Astrocyte (in vitro differentiated cells and primary cell): ENCODE measurements around the gene ARHGAP40. TPM values are rescaled to one million over a fixed set of nuclear protein-coding genes. Genes with fewer than 3 reads are reported as not detected.

ENCODE experiments used
- DNase-seq: peaks from one replicate; pipeline ENCODE4 v3.0.0-alpha.2; 2010; ENCODE audit warnings: low read depth
- FAIRE-seq: peaks from 2 replicates; lab custom pipeline; 2011; peaks lifted over from hg19 to GRCh38; lab: Jason Lieb, UNC
- H2AFZ ChIP-seq: 2 replicates; pipeline ENCODE4 v1.6.0; 2012; ENCODE audit warnings: low read depth, low read length, inconsistent platforms
- H3K27ac ChIP-seq: 2 replicates; pipeline ENCODE4 v1.5.1; 2011; ENCODE audit warnings: low read depth, low read length, inconsistent platforms
- H3K27me3 ChIP-seq: 2 replicates; pipeline ENCODE4 v1.6.0; 2011; ENCODE audit warnings: low read length, inconsistent platforms; ENCODE audit not compliant: insufficient read depth
- H3K36me3 ChIP-seq: 2 replicates; pipeline ENCODE4 v1.5.1; 2011; ENCODE audit warnings: low read length, inconsistent platforms; ENCODE audit not compliant: insufficient read depth
- H3K4me1 ChIP-seq: 2 replicates; pipeline ENCODE4 v1.5.1; 2011; ENCODE audit warnings: low read length, inconsistent platforms; ENCODE audit not compliant: insufficient read depth
- H3K4me2 ChIP-seq: 2 replicates; pipeline ENCODE4 v1.6.0; 2012; ENCODE audit warnings: low read length, inconsistent platforms
- H3K4me3 ChIP-seq: 2 replicates; pipeline ENCODE4 v1.5.1; 2011; ENCODE audit warnings: low read depth, mild to moderate bottlenecking, low read length, inconsistent platforms; ENCODE audit not compliant: insufficient read depth
- H3K79me2 ChIP-seq: 2 replicates; pipeline ENCODE4 v1.6.0; 2012; ENCODE audit warnings: mild to moderate bottlenecking, low read length, inconsistent platforms; ENCODE audit not compliant: insufficient read depth
- H3K9ac ChIP-seq: 2 replicates; pipeline ENCODE4 v1.6.0; 2012; ENCODE audit warnings: mild to moderate bottlenecking, low read length, inconsistent platforms
- H3K9me3 ChIP-seq: 2 replicates; pipeline ENCODE4 v1.5.1; 2012; ENCODE audit warnings: low read depth, mild to moderate bottlenecking, low read length, inconsistent platforms; ENCODE audit not compliant: insufficient read depth
- H4K20me1 ChIP-seq: 2 replicates; pipeline ENCODE4 v1.6.0; 2012; ENCODE audit warnings: low read length, inconsistent platforms; ENCODE audit not compliant: insufficient read depth
- H3K27ac Mint-ChIP-seq: one replicate; pipeline ENCODE4 v1.8.0; 2021; ENCODE audit warnings: mild to moderate bottlenecking, mixed read lengths; ENCODE audit not compliant: unreplicated experiment
- H3K27me3 Mint-ChIP-seq: one replicate; pipeline ENCODE4 v1.8.0; 2021; ENCODE audit warnings: low read depth, mixed read lengths; ENCODE audit not compliant: unreplicated experiment
- H3K36me3 Mint-ChIP-seq: one replicate; pipeline ENCODE4 v1.8.0; 2021; ENCODE audit warnings: low read depth, mixed read lengths; ENCODE audit not compliant: unreplicated experiment
- H3K4me1 Mint-ChIP-seq: one replicate; pipeline ENCODE4 v1.8.0; 2021; ENCODE audit warnings: low read depth, mixed read lengths; ENCODE audit not compliant: unreplicated experiment
- H3K4me3 Mint-ChIP-seq: one replicate; pipeline ENCODE4 v1.8.0; 2021; ENCODE audit warnings: mild to moderate bottlenecking, moderate library complexity, mixed read lengths; ENCODE audit not compliant: unreplicated experiment
- H3K9me3 Mint-ChIP-seq: one replicate; pipeline ENCODE4 v1.8.0; 2021; ENCODE audit warnings: mild to moderate bottlenecking, mixed read lengths; ENCODE audit not compliant: unreplicated experiment
- EZH2 ChIP-seq: IDR thresholded peaks from 2 replicates; pipeline ENCODE4 v1.6.1; 2012; ENCODE audit warnings: mild to moderate bottlenecking, low read length, inconsistent platforms; ENCODE audit not compliant: insufficient read depth
- total RNA-seq: library from RNA; stranded (reverse); gene quantifications from 2 replicates; pipeline ENCODE4 v1.2.1, GENCODE V29; 2021
- TF ChIP-seq, protein P1 (sequence below): IDR thresholded peaks from 2 replicates; pipeline ENCODE4 v1.5.1; 2011; ENCODE audit warnings: low read depth, mild to moderate bottlenecking, inconsistent platforms, low read length, moderate library complexity; ENCODE audit not compliant: insufficient read depth

Gene ARHGAP40
- total RNA-seq, 1 donor from 2014 or later: 0.27 TPM

DNA sequence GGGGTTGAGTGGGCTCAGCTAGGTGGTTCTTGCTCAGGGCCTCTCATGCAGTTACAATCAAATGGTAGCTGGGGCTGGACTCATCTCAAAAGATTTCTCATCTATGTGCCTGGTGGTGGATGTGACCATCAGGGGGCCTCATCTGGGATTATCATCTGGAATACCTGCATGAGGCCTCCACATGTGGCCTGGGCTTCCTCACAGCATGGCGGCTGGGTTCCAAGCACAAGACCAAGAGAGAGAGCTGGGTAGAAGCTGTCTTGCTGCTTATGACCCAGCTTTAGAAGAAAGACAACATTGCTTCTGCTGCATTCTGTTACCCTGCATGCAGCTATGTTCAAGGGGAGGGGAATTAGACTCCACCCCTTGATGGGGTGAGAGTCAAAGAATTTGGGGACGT is 22.5 kb downstream of the ARHGAP40 start:
- H3K4me1 ChIP-seq: no peaks in the 10 kb centered on the region
- H3K36me3 ChIP-seq: no peaks in the 10 kb centered on the region
- TF ChIP-seq, protein P1, sequence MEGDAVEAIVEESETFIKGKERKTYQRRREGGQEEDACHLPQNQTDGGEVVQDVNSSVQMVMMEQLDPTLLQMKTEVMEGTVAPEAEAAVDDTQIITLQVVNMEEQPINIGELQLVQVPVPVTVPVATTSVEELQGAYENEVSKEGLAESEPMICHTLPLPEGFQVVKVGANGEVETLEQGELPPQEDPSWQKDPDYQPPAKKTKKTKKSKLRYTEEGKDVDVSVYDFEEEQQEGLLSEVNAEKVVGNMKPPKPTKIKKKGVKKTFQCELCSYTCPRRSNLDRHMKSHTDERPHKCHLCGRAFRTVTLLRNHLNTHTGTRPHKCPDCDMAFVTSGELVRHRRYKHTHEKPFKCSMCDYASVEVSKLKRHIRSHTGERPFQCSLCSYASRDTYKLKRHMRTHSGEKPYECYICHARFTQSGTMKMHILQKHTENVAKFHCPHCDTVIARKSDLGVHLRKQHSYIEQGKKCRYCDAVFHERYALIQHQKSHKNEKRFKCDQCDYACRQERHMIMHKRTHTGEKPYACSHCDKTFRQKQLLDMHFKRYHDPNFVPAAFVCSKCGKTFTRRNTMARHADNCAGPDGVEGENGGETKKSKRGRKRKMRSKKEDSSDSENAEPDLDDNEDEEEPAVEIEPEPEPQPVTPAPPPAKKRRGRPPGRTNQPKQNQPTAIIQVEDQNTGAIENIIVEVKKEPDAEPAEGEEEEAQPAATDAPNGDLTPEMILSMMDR: no peak
- Mint-ChIP-seq H3K9me3 (no peaks in the 10 kb centered on the region), H3K27ac (no peak overlapping the region), H3K36me3 (no peaks in the 10 kb centered on the region), H3K4me1 (peaks cover 3% of the 10 kb centered on the region), H3K27me3 (no peaks in the 10 kb centered on the region), H3K4me3 (no peak overlapping the region)
- H3K9ac ChIP-seq: no peak overlapping the region
- H4K20me1 ChIP-seq: no peaks in the 10 kb centered on the region
- DNase-seq (no peak), FAIRE-seq (no peak)
- H3K9me3 ChIP-seq: no peaks in the 10 kb centered on the region
- no peaks in the 10 kb centered on the region for H3K79me2 ChIP-seq
- no peak overlapping the region for H3K4me2 ChIP-seq
- H2AFZ ChIP-seq: no peak overlapping the region
- H3K4me3 ChIP-seq: no peak overlapping the region
- peaks cover 28% of the 10 kb centered on the region for H3K27me3 ChIP-seq
- H3K27ac ChIP-seq: no peak overlapping the region

DNA sequence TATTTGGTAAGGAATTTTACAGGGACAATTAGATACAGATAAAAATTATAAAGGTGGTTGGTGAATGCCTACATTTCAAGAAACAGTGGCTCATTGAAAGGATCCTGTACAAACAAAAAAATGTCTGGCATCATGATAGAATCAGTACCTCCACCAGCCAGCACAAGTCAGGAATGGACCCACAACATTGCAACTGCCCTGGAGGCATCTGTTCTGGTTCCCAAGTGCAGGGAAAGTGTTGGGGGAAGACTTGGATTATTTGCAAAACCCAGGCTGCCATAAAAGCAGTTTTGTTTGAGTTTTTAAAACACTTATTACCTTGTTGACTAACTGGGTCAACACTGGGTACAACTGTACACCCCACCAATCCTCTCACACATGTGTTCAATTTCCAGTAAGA is 24.3 kb downstream of the ARHGAP40 start:
- no peak for TF ChIP-seq EZH2
- TF ChIP-seq, protein P1: no peak
- H3K4me2 ChIP-seq: no peak overlapping the region
- H3K27ac ChIP-seq: no peak overlapping the region
- peaks cover 10% of the 10 kb centered on the region for H3K27me3 ChIP-seq
- Mint-ChIP-seq H3K27me3 (no peaks in the 10 kb centered on the region), H3K36me3 (no peaks in the 10 kb centered on the region), H3K27ac (no peak overlapping the region), H3K4me3 (no peak overlapping the region), H3K4me1 (peaks cover 3% of the 10 kb centered on the region), H3K9me3 (no peaks in the 10 kb centered on the region)
- no peak overlapping the region for H2AFZ ChIP-seq
- H3K36me3 ChIP-seq: no peaks in the 10 kb centered on the region
- no peaks in the 10 kb centered on the region for H4K20me1 ChIP-seq
- FAIRE-seq (no peak), DNase-seq (no peak)
- H3K79me2 ChIP-seq: no peaks in the 10 kb centered on the region
- no peaks in the 10 kb centered on the region for H3K9me3 ChIP-seq
- H3K9ac ChIP-seq: no peak overlapping the region
- H3K4me1 ChIP-seq: no peaks in the 10 kb centered on the region
- H3K4me3 ChIP-seq: no peak overlapping the region

DNA sequence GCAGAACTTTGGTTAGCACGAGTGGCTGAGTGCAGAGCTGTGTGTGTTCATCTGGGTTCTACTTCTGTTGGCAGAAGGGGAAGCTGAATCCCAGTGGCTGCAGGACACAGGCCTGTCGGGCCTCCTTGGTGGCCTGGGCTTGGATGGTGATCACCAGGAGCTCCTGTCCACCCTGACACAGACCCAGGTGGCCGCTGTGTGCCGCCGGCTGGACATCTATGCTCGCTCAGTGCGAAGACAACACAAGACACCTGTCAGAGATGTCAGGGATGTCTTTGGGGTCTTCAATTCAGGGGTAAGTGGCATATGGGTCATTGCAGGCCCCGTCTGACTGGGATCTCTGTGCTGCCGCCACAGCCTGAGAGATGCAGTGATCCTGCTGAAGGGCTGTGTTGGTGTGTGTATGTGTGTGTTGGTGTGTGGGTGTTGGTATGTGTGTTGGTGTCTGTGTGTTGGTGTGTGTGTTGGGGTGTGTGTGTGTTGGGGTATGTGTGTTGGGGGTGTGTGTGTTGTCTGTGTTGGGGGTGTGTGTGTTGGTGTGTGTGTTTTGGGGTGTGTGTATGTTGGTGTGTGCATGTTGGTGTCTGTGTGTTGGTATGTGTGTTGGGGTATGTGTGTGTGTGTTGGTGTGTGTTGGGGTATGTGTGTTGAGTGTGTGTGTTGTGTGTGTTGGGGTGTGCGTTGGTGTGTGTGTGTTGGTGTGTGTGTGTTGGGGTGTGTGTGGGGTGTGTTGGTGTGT is 25.5 kb downstream of the ARHGAP40 start:
- no peak overlapping the region for H3K27ac Mint-ChIP-seq
- no peak overlapping the region for H3K4me3 ChIP-seq
- H3K4me1 Mint-ChIP-seq: peaks cover 9% of the 10 kb centered on the region
- no peaks in the 10 kb centered on the region for H3K36me3 Mint-ChIP-seq
- no peak overlapping the region for H3K9ac ChIP-seq
- no peaks in the 10 kb centered on the region for H3K4me1 ChIP-seq
- no peak for TF ChIP-seq EZH2
- TF ChIP-seq, protein P1: no peak
- H3K4me2 ChIP-seq: no peak overlapping the region
- no peaks in the 10 kb centered on the region for H3K9me3 Mint-ChIP-seq
- FAIRE-seq (no peak), DNase-seq (no peak)
- H3K27me3 ChIP-seq: peaks cover 2% of the 10 kb centered on the region
- no peaks in the 10 kb centered on the region for H3K79me2 ChIP-seq
- H3K4me3 Mint-ChIP-seq: no peak overlapping the region
- no peaks in the 10 kb centered on the region for H3K36me3 ChIP-seq
- no peaks in the 10 kb centered on the region for H4K20me1 ChIP-seq
- H2AFZ ChIP-seq: no peak overlapping the region
- H3K27ac ChIP-seq: no peak overlapping the region
- H3K9me3 ChIP-seq: no peaks in the 10 kb centered on the region
- no peaks in the 10 kb centered on the region for H3K27me3 Mint-ChIP-seq
